ENCODE data around the gene PCK1. TPM values are rescaled to one million over a fixed set of nuclear protein-coding genes. Genes with fewer than 3 reads are reported as not detected.

PCK1 gene
- total RNA-seq, 1 experiment from 2014 or later = not detected

- DNase-seq (ENCODE audit: low read depth) = peak; percentile 66
Observed at GRCh38 chr20:57601211-57601570, 40.3 kb downstream of the PCK1 start.

DNA sequence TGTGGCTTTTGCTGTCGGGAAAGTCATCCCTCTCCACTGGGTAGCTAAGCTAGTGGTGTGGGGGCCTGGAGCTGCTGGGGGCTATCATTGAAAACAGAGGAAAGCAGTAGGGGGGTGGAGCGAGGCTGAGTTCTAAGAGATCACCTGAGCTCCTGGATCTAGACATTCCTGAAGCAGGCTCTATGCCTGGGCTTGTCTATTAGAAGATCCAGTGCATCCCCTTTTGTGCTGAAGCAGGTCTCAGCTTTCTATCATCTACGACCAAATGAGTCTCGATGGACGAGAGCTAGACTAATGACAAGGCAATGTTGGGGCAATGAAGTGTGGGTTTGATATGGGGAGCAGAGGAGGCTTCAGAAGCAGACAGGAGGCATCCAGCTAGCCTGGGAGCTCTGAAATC, 40.8 kb downstream of the PCK1 start:
- DNase-seq (ENCODE audit: low read depth) = no peak

- DNase-seq (ENCODE audit: low read depth) = no peak
Observed at GRCh38 chr20:57603120-57603519, 42.2 kb downstream of the PCK1 start.

DNA sequence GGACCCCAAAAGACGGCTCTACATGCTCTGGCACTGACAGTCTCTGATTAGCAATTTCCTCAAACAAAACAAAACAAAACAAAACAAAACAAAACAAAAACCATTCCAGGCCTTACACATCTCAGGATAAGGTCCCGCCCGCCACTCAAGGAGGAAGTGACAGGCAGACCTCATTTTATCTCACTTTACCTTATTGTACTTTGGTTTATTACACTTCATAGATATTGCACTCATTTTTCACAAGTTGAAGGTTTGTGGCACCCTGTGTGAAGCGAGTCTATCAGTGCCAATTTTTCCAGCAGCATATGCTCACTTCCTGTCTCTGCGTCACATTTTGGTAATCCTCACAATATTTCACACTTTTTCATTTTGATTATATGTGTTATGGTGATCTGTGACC, 44.1 kb downstream of the PCK1 start:
- no peak for DNase-seq (ENCODE audit: low read depth)

DNA sequence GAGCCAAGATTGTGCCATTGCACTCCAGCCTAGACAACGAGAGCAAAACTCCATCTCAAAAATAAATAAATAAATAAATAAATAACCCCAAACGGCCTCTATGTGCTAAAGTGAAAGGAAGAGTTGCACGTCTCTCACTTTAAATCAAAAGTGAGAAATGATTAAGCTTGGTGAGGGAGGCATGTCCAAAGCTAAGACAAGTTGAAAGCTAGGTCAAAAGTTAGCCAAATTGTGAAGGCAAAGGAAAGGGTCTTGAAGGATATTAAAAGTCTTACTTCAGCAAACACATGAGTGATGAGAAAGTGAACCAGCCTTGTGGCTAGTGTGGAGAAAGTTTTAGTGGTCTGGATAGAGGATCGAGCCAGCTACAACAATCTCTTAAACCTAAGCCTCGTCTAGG, 45.0 kb downstream of the PCK1 start:
- DNase-seq (ENCODE audit: low read depth) = no peak

DNA sequence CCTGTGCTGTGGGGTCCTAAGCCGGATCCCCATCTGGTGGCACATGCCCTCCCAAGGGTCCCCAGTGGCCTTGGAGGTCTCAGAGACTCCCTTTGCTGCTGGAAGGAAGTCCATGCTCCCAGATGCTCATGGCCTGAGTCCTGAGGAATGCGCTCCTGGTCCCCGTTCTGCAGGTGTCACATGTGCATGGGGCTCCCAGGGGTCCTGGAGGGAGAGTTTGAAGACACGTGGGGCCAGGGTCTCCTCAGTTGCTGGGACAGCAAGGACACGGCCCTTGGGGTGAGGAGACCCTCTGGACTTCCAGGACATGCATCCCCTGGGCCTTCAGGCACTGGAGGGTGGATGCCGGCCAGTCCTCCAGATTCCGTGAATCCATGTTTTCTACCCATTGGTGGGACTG, 47.6 kb downstream of the PCK1 start:
- no peak for DNase-seq (ENCODE audit: low read depth)

- no peak for DNase-seq (ENCODE audit: low read depth)
Observed at GRCh38 chr20:57609086-57609841, 48.4 kb downstream of the PCK1 start.

GRCh38 chr20:57609842-57610167, 48.9 kb downstream of the PCK1 start:
- no peak for DNase-seq (ENCODE audit: low read depth)

- no peak for DNase-seq (ENCODE audit: low read depth)
Observed at GRCh38 chr20:57610261-57610952, 49.5 kb downstream of the PCK1 start.

DNA sequence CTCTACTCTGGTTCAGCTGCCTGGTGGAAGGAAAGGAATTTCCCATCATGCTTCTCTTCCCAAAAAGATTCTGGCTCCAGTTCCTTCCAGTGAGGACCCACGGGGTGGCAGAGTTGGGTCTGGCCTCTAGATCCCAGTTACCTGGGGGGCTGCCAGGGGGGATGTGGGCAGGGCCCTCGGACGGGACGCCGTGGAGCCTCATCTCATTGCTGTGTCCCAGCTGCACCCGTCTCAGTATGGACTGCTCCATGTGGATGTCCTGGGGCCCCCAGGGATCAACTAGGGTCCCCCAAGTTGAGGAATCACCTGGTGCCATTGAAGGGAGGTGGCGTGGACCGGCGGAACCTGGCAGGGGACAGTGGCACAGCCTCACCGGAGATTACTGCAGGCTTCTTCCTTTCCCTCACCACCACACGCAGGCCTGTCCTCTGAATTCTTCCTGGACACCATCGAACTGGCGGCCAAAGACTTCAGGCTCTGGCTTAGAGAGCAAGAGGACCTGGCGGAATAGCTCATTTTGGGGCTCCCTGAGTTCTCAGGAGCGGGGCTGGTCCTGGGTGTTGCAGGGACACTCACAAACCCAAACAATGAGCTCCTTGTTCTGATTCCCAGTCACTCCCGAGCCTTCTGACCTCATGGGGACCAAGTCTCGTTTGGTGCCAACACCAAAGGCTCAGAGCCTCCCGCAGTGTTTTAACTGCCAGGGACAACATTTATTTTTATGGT, 50.8 kb downstream of the PCK1 start:
- no peak for DNase-seq (ENCODE audit: low read depth)

GRCh38 chr20:57612436-57612835, 51.5 kb downstream of the PCK1 start:
- DNase-seq (ENCODE audit: low read depth) = no peak

DNA sequence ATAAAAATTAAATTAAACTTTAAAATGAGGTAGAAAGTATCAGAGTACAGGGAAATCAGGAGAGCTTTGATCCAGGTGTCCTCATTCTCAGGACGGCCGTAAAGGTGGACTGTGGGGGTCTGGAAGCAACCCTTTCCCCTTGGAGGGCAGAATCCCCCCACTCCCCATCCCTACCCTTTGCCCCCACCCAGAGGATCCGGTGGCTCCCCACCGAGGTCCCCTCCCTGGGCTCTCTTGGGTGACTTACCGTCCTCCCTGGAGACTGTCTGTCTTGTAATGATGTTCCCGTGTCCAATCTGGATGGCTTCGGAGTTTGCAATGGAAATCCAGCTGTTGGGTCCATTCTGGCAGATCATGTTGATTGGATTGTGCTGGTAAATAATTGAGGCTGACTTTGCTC, 52.0 kb downstream of the PCK1 start:
- DNase-seq (ENCODE audit: low read depth) = no peak

DNA sequence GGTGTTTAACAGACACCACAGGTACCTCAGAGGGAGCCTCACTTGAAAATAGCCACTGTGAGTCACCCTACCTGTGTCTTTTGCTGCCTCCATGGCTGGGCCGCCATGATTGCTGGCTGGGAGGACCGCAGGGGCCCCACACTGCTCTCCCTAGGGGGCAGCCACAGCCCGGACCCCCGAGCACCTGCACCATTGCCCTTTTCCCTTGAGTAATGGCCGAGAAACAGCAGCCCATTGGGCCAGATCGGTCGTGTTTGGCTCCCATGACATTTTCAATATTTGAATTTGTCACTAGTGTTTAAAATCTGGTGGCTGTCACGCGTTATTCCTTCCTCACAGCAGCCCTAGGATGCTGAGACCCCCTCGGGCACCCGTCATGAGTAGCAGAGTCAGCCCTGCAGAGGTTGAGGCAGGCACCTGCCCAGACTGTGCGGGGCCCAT, 52.6 kb downstream of the PCK1 start:
- DNase-seq (ENCODE audit: low read depth) = no peak

GRCh38 chr20:57614490-57615444, 53.9 kb downstream of the PCK1 start:
- no peak for DNase-seq (ENCODE audit: low read depth)

DNA sequence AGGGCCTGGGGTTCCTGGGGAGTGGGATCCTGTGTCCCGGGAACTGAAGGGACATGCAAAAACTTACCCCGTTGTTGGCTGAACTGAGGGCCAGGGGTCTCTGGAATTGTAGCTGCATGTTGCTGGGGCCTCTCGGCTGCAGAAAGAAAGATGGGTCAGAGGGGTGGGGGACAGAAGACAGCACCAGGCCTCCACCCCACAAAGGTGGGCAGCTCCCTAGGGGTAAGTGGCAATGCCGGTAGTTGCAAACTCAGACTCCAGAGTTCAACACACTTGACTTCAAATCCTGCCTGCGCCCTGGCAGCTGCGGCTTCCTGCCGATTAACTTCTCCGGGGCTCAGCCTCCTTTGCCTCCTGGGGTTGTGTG, 54.5 kb downstream of the PCK1 start:
- DNase-seq (ENCODE audit: low read depth) = no peak

GRCh38 chr20:57616143-57616951, 55.4 kb downstream of the PCK1 start:
- no peak for DNase-seq (ENCODE audit: low read depth)

- DNase-seq (ENCODE audit: low read depth) = no peak
Observed at GRCh38 chr20:57617079-57617795, 56.3 kb downstream of the PCK1 start.
